Measurements from ENCODE around the gene RTF2. TPM values are rescaled to one million over a fixed set of nuclear protein-coding genes. Genes with fewer than 3 reads are reported as not detected.

Gene RTF2
- polyA plus RNA-seq, 1 donor (not counting 4 experiments of a cell fraction or from before 2014, with no cell fraction given): 63.4 TPM

DNA sequence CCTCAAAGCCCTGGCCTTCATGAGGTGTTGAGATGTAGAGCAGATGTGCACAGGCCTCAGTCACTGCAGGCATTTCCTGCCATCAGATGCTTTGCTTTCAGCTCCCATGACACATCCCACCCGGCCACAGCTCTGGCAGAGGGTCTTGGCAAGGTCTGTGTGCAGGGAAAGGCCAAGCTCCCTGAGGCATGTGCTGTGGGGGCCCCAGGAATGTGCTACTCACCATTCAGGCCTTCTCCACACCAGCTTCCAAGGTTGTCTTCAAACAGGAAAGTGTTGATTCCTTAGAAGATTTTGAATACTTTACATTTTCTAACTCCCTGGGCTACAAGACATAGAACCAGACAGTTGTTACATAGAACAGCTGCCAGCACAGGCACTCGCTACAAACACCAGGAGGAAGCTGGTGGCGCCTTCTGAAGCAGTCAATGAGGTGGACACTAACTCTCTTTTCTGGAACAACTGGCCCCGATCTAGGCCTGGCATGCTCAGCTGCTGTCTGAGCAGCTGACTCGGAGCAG lies 28.6 kb upstream of the RTF2 start:
- no peaks in the 10 kb centered on the region for H3K36me3 ChIP-seq (ENCODE audit: control insufficient read depth in 2 of 2, extremely low read depth in 1 of 2, insufficient read depth in 2 of 2, low read length in 2 of 2)
- no peak overlapping the region for H3K27ac ChIP-seq (ENCODE audit: control insufficient read depth, insufficient read depth, low read length)
- TF ChIP-seq, protein P1, sequence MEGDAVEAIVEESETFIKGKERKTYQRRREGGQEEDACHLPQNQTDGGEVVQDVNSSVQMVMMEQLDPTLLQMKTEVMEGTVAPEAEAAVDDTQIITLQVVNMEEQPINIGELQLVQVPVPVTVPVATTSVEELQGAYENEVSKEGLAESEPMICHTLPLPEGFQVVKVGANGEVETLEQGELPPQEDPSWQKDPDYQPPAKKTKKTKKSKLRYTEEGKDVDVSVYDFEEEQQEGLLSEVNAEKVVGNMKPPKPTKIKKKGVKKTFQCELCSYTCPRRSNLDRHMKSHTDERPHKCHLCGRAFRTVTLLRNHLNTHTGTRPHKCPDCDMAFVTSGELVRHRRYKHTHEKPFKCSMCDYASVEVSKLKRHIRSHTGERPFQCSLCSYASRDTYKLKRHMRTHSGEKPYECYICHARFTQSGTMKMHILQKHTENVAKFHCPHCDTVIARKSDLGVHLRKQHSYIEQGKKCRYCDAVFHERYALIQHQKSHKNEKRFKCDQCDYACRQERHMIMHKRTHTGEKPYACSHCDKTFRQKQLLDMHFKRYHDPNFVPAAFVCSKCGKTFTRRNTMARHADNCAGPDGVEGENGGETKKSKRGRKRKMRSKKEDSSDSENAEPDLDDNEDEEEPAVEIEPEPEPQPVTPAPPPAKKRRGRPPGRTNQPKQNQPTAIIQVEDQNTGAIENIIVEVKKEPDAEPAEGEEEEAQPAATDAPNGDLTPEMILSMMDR (optimal IDR thresholded peaks at IDR 0.05 in 1 of 3, IDR thresholded peaks at IDR 0.05 in 1 of 3, conservative IDR thresholded peaks at IDR 0.05 in 1 of 3; ENCODE audit: extremely low read depth in 1 of 3, insufficient read depth in 2 of 3, low read length in 3 of 3): no peak
- no peak for TF ChIP-seq EZH2 (IDR thresholded peaks at IDR 0.05; ENCODE audit: low read length)
- H2AFZ ChIP-seq (ENCODE audit: control insufficient read depth, low read length): peak overlapping the region; percentile 58
- dilution Hi-C loops (cut with MboI; ENCODE audit: extremely low pct_ligation_motif_present, low sequenced_read_pairs): no loop called here
- H4K20me1 ChIP-seq (ENCODE audit: control insufficient read depth, extremely low read depth, insufficient read depth, low read length): no peaks in the 10 kb centered on the region
- peaks cover 5% of the 10 kb centered on the region for H3K4me1 ChIP-seq (ENCODE audit: control insufficient read depth, extremely low read depth, insufficient read depth, low read length)
- H3K9ac ChIP-seq (ENCODE audit: control insufficient read depth, extremely low read depth, insufficient read depth, low read length): no peak overlapping the region
- H3K4me3 ChIP-seq (ENCODE audit: control insufficient read depth in 2 of 3, extremely low read depth in 1 of 3, insufficient read depth in 2 of 3, low read depth in 1 of 3, low read length in 3 of 3): no peak overlapping the region
- no peaks in the 10 kb centered on the region for H3K9me1 ChIP-seq (ENCODE audit: control insufficient read depth, extremely low read depth, insufficient read depth, low read length)
- H3K79me2 ChIP-seq (ENCODE audit: control insufficient read depth, insufficient read depth, low read length): no peaks in the 10 kb centered on the region
- DNase-seq (ENCODE audit: low read depth, low spot score) (no peak), FAIRE-seq (no peak)
- H3K4me2 ChIP-seq (ENCODE audit: control insufficient read depth, extremely low read depth, insufficient read depth, low read depth, low read length): no peak overlapping the region
- H3K27me3 ChIP-seq (ENCODE audit: control insufficient read depth, extremely low read depth, insufficient read depth, low read length): no peaks in the 10 kb centered on the region
- H3K9me3 ChIP-seq (ENCODE audit: control insufficient read depth, low read depth, low read length): no peaks in the 10 kb centered on the region

DNA sequence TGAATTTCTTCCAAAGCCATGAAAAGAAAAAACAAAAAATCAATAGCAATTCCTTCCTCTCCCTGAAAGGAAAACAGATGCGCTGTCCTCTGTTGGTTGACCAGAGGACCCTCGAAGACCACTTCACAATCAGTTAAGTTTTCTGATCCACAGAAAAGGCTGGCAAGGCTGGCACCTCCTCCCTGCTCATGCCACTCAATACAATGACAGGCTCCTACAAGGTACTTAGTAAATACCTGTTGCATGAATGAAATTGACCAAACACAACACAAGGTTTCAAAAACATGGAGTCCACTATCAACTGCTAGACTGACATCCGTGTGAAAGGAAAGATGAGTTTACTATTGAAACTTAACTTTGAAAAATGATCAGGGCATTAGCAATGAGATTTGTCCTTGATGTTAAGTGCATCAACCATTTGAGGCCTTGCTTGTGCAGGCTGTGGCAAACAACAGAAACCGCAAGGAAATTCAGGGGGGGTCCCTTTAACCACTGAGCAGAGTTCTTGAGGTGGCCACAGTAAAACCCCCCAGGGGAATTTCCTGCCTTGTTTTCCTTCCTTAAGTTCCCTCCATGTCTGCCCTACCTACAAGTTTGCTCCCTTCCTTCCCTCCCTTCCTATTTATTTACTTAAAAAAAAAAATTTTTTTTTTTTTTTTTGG lies 27.9 kb upstream of the RTF2 start:
- Histone ChIP-seq H3K4me1 (ENCODE audit: control insufficient read depth, extremely low read depth, insufficient read depth, low read length) (peaks cover 5% of the 10 kb centered on the region), H3K27ac (ENCODE audit: control insufficient read depth, insufficient read depth, low read length) (no peak overlapping the region), H3K9me1 (ENCODE audit: control insufficient read depth, extremely low read depth, insufficient read depth, low read length) (no peaks in the 10 kb centered on the region), H3K9ac (ENCODE audit: control insufficient read depth, extremely low read depth, insufficient read depth, low read length) (no peak overlapping the region), H4K20me1 (ENCODE audit: control insufficient read depth, extremely low read depth, insufficient read depth, low read length) (no peaks in the 10 kb centered on the region), H3K4me3 (ENCODE audit: control insufficient read depth in 2 of 3, extremely low read depth in 1 of 3, insufficient read depth in 2 of 3, low read depth in 1 of 3, low read length in 3 of 3) (no peak overlapping the region), H3K27me3 (ENCODE audit: control insufficient read depth, extremely low read depth, insufficient read depth, low read length) (no peaks in the 10 kb centered on the region), H3K9me3 (ENCODE audit: control insufficient read depth, low read depth, low read length) (no peaks in the 10 kb centered on the region), H3K4me2 (ENCODE audit: control insufficient read depth, extremely low read depth, insufficient read depth, low read depth, low read length) (no peak overlapping the region), H3K79me2 (ENCODE audit: control insufficient read depth, insufficient read depth, low read length) (no peaks in the 10 kb centered on the region), H3K36me3 (ENCODE audit: control insufficient read depth in 2 of 2, extremely low read depth in 1 of 2, insufficient read depth in 2 of 2, low read length in 2 of 2) (no peaks in the 10 kb centered on the region), H2AFZ (ENCODE audit: control insufficient read depth, low read length) (no peak overlapping the region)
- no peak for TF ChIP-seq EZH2 (IDR thresholded peaks at IDR 0.05; ENCODE audit: low read length)
- TF ChIP-seq, protein P1 (optimal IDR thresholded peaks at IDR 0.05 in 1 of 3, IDR thresholded peaks at IDR 0.05 in 1 of 3, conservative IDR thresholded peaks at IDR 0.05 in 1 of 3; ENCODE audit: extremely low read depth in 1 of 3, insufficient read depth in 2 of 3, low read length in 3 of 3): no peak
- FAIRE-seq (no peak), DNase-seq (ENCODE audit: low read depth, low spot score) (no peak)
- dilution Hi-C loops (cut with MboI; ENCODE audit: extremely low pct_ligation_motif_present, low sequenced_read_pairs): no loop called here
